ENCODE results near the gene KCNIP2.

DNA sequence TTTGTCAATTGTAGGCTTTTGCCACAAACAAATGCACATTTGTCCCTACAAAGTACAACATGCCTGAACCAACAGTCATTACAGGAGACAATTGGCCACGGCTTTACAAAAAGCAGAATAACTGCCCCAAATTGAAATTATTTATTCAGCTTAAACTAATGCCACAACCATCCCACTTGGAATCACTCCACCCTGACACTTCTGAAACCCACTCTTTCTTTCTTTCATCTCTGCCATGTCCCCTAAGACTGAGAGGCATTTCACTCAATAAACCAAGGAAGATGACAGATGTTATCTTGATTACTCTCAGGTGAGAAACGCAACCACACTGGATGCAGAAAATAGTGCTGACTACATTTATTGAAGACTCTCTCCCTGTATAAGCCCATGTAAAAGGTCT lies 57.8 kb downstream of the KCNIP2 start:
- TF ChIP-seq, protein P1, sequence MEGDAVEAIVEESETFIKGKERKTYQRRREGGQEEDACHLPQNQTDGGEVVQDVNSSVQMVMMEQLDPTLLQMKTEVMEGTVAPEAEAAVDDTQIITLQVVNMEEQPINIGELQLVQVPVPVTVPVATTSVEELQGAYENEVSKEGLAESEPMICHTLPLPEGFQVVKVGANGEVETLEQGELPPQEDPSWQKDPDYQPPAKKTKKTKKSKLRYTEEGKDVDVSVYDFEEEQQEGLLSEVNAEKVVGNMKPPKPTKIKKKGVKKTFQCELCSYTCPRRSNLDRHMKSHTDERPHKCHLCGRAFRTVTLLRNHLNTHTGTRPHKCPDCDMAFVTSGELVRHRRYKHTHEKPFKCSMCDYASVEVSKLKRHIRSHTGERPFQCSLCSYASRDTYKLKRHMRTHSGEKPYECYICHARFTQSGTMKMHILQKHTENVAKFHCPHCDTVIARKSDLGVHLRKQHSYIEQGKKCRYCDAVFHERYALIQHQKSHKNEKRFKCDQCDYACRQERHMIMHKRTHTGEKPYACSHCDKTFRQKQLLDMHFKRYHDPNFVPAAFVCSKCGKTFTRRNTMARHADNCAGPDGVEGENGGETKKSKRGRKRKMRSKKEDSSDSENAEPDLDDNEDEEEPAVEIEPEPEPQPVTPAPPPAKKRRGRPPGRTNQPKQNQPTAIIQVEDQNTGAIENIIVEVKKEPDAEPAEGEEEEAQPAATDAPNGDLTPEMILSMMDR (conservative IDR thresholded peaks at IDR 0.05; ENCODE audit: low read depth, low read length), result no peak
- TF ChIP-seq POLR2A (IDR thresholded peaks at IDR 0.05; ENCODE audit: low read depth, low read length) (no peak), CEBPB (IDR thresholded peaks at IDR 0.05; ENCODE audit: low read depth, low read length) (no peak), MXI1 (IDR thresholded peaks at IDR 0.05; ENCODE audit: borderline replicate concordance, low read depth, low read length) (no peak), FOS (IDR thresholded peaks at IDR 0.05; ENCODE audit: low read depth, low read length) (no peak), MAZ (IDR thresholded peaks at IDR 0.05; ENCODE audit: borderline replicate concordance, low read depth, low read length) (no peak), RFX5 (IDR thresholded peaks at IDR 0.05; ENCODE audit: low read depth, low read length) (no peak), BHLHE40 (IDR thresholded peaks at IDR 0.05; ENCODE audit: low read depth, low read length) (no peak), MAFK (IDR thresholded peaks at IDR 0.05; ENCODE audit: low read depth, low read length) (no peak), SMC3 (IDR thresholded peaks at IDR 0.05; ENCODE audit: low read depth, low read length) (no peak), RAD21 (IDR thresholded peaks at IDR 0.05; ENCODE audit: low read length) (no peak), CHD1 (IDR thresholded peaks at IDR 0.05; ENCODE audit: low read depth, low read length) (no peak)
- TF ChIP-seq, protein P2, sequence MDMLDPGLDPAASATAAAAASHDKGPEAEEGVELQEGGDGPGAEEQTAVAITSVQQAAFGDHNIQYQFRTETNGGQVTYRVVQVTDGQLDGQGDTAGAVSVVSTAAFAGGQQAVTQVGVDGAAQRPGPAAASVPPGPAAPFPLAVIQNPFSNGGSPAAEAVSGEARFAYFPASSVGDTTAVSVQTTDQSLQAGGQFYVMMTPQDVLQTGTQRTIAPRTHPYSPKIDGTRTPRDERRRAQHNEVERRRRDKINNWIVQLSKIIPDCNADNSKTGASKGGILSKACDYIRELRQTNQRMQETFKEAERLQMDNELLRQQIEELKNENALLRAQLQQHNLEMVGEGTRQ (IDR thresholded peaks at IDR 0.05; ENCODE audit: low read depth, low read length), result no peak

Data from IMR-90 (cell line).